ENCODE data around the gene CALHM3. TPM values are rescaled to one million over a fixed set of nuclear protein-coding genes. Genes with fewer than 3 reads are reported as not detected.

Gene CALHM3
- total RNA-seq, 1 experiment from 2014 or later, result 0.13 TPM

DNA sequence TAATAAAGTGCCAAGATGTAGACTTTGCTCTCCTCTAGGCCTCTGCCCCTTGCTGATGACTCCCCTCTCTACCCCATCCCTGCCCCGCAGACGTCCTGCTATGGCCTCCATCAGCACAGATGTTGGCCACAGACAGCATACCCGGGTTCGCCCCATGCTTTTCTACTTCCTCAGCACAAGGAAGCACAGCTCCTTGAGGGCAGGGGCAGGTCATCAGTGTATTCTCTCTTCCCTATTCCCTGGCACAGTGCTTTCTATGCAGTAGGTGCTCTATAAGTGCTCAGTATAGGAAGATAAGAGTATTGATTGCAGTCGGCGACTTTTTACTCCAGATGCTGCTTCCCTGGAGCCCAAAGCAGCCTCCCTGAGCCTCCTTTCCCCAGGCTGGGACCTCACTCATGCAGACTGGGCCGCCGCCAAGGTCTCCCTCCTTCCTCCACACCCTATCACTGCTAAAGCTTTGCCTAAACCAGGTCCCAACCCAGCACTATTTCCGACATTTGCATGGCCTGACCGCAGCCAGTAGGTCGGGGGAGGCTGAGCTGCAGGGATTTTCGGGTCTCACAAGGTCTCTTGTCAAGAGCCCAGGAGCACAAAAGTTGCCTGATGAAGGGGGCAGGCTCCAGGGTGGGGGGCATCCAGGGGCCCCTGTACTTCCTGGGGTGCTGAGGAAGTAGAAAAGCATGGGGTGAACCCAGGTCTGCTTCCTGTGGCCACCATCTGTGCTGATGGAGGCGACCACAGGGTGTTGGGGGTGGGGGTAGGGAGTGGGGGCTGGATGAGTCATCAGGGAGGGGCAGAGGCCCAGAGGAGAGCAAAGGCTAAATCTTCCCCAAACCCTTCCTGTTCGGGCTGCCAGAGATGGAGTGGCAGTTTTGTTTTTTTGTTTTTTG, 8.0 kb downstream of the CALHM3 start (continued):
- TF ChIP-seq E2F5 (CRISPR knock-in tag; IDR thresholded peaks at IDR 0.05), result no peak

DNA sequence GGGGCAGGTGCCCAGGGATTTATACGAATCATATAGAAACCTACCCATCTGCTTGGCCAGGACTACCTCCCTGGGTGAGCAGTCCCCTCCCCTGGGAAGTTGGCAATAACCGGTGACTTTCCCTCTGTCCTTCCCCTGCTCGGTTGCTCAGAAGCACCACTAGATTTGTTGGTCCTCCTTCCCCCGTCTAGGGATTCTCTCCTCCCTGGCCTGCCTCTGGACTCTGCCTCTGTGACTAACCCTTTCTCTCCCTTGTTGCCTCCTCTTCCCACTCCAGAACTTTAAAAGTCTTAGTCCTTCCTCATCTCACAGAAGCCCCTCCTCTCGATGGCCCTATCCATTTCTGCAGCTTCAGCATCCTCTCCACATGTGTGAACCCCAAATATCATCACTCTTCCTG, 9.8 kb downstream of the CALHM3 start:
- H3K27me3 Mint-ChIP-seq (ENCODE audit: low read depth), result no peaks in the 10 kb centered on the region; the same call in 1 of the 2 replicates
- no peak overlapping the region for H3K4me3 Mint-ChIP-seq
- CTCF ChIA-PET, result interaction anchor here (0.7 to 3.2 kb wide), 3 partner anchors 10 to 118 kb away, joined by 3 to 11 read pairs (median 5); partner anchors contain the start of genes CALHM1 and PCGF6
- ATAC-seq, result no peak
- no peak overlapping the region for H3K27ac Mint-ChIP-seq
- H3K36me3 Mint-ChIP-seq, result no peaks in the 10 kb centered on the region
- no peak for DNase-seq (ENCODE audit: low spot score)
- H3K4me1 Mint-ChIP-seq, result peaks cover 10% of the 10 kb centered on the region
- no peaks in the 10 kb centered on the region for H3K9me3 Mint-ChIP-seq
- POLR2A ChIA-PET, result interaction anchor here (0.8 kb wide), 1 partner anchor 16 kb away, joined by 3 read pairs; no protein-coding TSS in a partner anchor
- no peak for TF ChIP-seq NFE2L1 (CRISPR knock-in tag; IDR thresholded peaks at IDR 0.05)
- no peak for TF ChIP-seq FOXP1 (CRISPR knock-in tag; IDR thresholded peaks at IDR 0.05; ENCODE audit: borderline replicate concordance)
- TF ChIP-seq, protein P1, sequence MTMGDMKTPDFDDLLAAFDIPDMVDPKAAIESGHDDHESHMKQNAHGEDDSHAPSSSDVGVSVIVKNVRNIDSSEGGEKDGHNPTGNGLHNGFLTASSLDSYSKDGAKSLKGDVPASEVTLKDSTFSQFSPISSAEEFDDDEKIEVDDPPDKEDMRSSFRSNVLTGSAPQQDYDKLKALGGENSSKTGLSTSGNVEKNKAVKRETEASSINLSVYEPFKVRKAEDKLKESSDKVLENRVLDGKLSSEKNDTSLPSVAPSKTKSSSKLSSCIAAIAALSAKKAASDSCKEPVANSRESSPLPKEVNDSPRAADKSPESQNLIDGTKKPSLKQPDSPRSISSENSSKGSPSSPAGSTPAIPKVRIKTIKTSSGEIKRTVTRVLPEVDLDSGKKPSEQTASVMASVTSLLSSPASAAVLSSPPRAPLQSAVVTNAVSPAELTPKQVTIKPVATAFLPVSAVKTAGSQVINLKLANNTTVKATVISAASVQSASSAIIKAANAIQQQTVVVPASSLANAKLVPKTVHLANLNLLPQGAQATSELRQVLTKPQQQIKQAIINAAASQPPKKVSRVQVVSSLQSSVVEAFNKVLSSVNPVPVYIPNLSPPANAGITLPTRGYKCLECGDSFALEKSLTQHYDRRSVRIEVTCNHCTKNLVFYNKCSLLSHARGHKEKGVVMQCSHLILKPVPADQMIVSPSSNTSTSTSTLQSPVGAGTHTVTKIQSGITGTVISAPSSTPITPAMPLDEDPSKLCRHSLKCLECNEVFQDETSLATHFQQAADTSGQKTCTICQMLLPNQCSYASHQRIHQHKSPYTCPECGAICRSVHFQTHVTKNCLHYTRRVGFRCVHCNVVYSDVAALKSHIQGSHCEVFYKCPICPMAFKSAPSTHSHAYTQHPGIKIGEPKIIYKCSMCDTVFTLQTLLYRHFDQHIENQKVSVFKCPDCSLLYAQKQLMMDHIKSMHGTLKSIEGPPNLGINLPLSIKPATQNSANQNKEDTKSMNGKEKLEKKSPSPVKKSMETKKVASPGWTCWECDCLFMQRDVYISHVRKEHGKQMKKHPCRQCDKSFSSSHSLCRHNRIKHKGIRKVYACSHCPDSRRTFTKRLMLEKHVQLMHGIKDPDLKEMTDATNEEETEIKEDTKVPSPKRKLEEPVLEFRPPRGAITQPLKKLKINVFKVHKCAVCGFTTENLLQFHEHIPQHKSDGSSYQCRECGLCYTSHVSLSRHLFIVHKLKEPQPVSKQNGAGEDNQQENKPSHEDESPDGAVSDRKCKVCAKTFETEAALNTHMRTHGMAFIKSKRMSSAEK (CRISPR knock-in tag; IDR thresholded peaks at IDR 0.05; ENCODE audit: borderline replicate concordance), result no peak
- no peak for TF ChIP-seq ZNF232 (CRISPR knock-in tag; IDR thresholded peaks at IDR 0.05)
- TF ChIP-seq ELF4 (CRISPR knock-in tag; IDR thresholded peaks at IDR 0.05; ENCODE audit: low read depth), result no peak
- TF ChIP-seq ZNF512 (CRISPR knock-in tag; IDR thresholded peaks at IDR 0.05; ENCODE audit: borderline replicate concordance), result no peak
- no peak for TF ChIP-seq FOXK1 (CRISPR knock-in tag; IDR thresholded peaks at IDR 0.05)
- TF ChIP-seq SMAD4 (CRISPR knock-in tag; IDR thresholded peaks at IDR 0.05), result no peak
- TF ChIP-seq ZNF423 (CRISPR knock-in tag; IDR thresholded peaks at IDR 0.05), result no peak
- TF ChIP-seq CTCF (IDR thresholded peaks at IDR 0.05), result no peak
- no peak for TF ChIP-seq TCF7 (CRISPR knock-in tag; IDR thresholded peaks at IDR 0.05; ENCODE audit: low read depth)
- no peak for TF ChIP-seq SMAD3 (CRISPR knock-in tag; IDR thresholded peaks at IDR 0.05; ENCODE audit: borderline replicate concordance)
- no peak for TF ChIP-seq ZBTB43 (CRISPR knock-in tag; IDR thresholded peaks at IDR 0.05)
- TF ChIP-seq NFATC4 (CRISPR knock-in tag; IDR thresholded peaks at IDR 0.05), result no peak
- TF ChIP-seq JAZF1 (CRISPR knock-in tag; IDR thresholded peaks at IDR 0.05), result no peak
- no peak for TF ChIP-seq FOXJ3 (CRISPR knock-in tag; IDR thresholded peaks at IDR 0.05; ENCODE audit: borderline replicate concordance)
- TF ChIP-seq, protein P2, sequence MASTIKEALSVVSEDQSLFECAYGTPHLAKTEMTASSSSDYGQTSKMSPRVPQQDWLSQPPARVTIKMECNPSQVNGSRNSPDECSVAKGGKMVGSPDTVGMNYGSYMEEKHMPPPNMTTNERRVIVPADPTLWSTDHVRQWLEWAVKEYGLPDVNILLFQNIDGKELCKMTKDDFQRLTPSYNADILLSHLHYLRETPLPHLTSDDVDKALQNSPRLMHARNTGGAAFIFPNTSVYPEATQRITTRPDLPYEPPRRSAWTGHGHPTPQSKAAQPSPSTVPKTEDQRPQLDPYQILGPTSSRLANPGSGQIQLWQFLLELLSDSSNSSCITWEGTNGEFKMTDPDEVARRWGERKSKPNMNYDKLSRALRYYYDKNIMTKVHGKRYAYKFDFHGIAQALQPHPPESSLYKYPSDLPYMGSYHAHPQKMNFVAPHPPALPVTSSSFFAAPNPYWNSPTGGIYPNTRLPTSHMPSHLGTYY (CRISPR knock-in tag; IDR thresholded peaks at IDR 0.05), result no peak

Data from WTC11 (cell line).